ENCODE measurements around the gene SRXN1.

Gene SRXN1

DNA sequence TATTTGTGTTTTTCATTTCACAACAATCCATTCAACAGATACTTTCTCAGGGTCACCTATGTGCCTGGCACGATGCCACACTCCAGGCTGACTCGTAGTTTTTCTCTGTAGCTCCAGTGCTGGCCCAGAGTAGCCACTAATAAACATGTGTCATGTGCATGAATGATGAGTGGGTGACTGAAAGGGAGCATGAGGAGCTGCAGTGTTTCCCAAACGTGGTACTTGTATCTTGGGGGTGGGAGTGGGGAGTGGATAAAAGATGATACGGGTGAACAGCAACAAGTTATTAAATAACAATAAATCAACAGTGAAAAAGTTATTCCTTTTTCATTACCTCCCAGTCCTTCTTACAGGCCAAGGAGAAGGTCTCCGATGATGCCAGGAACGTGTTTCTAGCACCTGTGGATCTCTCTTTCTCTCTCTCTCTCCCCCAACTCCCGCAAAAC lies 17.1 kb downstream of the SRXN1 start:
- no peak for DNase-seq (ENCODE audit: low read depth)

DNA sequence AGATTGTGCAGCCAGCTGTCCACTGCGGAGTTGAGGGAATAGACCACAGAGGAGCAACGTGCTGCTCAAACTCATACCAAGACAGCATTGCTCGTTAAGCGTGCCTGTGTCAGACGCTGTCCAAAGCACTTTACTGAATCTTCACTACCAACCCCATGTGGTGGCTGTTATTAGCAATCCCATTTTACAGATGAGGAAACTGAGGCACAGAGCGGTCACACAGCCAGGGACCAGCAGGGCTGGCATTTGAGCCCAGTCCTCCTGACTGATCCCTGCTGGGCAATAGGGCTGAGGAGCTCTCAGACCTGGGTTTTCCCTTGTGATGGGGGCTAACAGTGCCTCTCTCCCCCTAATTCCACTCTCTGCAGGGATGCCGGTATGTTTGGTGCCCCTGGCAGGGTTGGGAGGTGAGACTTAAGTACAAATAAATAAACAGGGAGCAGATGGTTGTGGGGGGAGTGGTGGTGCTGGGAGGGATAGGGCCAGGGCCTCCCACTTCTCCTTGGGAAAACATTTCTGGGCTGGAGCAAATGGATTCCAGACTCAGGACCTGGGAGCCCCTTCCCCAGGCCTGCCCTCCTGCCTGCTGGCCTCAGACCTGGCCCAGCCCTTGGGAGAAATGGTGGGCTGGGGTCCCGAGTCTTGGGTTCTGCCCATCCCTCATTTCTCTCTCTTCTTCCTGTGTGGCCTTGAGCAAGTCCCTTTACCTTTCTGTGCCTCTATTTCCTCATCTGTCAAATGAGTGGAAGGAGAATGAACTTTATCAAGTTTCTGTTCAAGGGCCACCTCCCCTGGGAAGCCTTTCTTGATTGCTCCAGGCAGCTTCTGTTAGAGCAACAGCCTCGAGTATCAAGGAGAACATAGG lies 17.7 kb downstream of the SRXN1 start:
- no peak for DNase-seq (ENCODE audit: low read depth)

DNA sequence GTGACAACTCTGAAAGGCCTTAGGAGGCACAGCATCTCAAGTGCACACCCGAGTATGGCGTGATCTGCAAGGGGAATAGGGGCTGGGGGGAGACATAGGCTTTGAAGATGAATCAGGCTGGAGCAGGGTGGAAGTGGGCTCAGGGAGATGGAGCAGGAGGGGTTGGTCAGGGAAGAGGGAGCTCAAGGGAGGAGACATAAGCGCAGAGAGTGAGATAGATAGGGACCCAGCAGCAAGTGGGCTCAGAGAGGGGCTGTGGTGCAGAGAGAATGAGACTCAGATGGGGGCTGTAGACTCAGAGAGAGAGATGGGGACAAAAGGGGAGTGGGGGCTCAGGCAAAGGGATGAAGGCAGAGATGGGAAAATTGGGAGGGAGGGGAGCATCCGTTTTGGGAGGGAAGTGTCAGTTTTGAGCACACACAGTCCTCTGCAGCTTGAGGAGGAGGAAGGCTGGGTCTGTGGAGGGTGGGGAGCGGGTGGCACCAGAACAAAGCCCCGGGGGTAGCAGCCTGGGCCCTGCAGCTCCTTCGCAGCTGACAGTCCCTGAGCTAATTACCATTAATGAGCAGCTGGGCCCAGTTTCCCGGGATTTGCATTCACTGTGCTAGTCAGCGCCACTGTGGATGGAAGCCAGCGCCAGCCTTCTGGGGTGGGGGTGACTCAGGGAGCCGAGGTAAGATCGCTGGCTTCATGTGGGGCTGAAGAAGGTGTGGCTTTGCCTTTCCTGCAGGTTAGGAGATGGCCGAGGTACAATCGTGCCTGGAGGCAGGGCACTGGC lies 18.7 kb downstream of the SRXN1 start:
- DNase-seq (ENCODE audit: low read depth): no peak

DNA sequence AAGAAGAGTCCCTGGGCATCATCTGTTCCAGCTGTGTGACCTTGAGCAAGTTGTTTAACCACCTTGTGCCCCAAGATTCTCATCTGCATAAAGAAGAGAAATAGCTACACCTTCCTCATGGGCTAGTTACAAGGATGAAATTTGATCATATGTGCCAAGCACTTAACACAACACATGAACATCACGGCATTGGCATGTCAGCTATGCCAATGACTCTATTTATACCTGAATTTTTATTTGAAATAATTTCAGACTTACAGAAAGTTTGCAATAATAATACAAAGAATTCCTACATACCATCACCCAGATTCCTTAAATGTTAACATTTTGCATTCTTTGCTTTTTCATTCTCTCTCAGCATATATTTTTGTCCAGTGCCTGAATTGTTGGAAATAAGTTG lies 21.9 kb downstream of the SRXN1 start:
- no peak for DNase-seq (ENCODE audit: low read depth)

DNA sequence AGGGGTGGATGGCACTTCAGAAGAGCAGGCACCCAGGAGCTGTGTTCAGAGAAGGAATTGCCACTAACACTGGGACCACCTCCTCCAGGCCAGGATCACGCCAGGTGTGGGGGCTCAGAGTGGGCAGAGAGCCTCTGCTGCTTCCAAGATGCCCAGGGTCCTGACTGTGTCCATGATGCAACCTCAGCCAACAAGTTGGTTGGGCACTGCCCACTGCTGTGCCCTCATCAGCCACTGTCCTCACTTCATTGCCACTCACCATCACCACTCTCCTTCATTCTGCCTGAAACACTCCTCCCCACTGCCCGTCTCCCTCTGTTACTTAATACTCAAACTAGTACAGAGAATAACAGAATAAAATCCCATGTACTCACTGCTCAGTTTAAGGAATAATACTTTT lies 26.4 kb downstream of the SRXN1 start:
- no peak for DNase-seq (ENCODE audit: low read depth)

DNA sequence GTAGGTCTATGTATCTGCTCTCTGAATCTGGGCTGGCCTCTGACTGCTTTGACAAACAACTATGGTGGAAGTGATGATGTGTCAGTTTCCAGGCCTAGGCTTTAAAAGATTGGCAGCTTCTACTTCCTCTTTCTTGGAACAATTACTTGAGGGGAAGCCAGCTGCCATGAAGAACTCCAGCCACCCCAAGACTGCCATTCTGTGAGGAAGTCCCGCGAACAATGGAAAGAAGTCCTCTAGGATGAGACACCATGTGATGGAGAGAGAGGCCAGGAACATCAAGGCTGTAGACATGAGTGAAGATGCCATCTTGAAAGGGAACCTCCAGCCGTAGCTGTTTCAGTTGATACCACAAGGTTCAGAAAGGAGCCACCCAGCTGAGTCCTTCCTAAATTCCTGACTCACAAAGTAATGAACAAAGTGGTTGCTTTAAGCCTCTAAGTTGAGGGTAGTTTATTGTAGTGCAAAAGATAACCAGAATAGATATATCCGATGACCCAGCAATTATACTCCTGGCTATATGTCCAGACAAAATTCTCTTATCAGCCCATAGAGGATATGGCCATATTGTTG lies 27.6 kb downstream of the SRXN1 start:
- DNase-seq (ENCODE audit: low read depth): no peak

DNA sequence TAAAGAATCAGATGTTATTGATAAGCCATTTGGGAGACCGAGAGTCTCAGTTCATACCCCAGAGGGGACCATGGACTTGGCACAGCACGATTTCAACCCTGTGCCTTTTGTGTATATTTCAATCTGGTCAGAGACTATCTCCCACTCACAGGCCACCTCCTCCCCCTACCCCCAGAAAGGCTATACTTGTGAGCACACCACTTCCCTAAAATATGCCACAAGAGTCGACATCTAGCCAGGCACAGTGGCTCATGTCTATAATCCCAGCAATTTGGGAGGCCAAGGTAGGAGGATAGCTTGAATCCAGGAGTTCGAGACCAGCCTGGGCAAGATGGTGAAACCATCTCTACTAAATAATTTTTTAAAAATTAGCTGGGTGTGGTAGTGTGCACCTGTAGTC lies 29.3 kb downstream of the SRXN1 start:
- DNase-seq (ENCODE audit: low read depth): no peak

DNA sequence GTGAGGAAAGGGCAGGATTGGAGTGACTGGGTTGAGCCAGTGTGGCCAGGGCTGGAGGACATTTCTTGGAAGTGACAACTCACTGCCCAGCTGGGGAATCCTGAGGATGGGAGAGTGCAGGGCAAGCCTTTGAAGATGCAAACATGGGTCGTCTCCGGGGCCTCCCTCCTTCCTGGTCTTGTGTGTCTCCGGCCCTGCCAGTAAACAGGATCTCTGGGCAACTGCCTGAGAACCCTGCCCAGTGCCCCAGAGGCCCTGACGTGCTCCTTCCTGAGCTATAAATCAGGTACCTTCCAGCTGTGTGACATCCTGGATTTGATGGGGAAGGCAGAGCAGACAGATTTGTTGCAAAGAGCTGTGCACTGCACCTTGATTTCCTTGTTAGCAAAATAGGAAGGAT lies 30.0 kb downstream of the SRXN1 start:
- no peak for DNase-seq (ENCODE audit: low read depth)

DNA sequence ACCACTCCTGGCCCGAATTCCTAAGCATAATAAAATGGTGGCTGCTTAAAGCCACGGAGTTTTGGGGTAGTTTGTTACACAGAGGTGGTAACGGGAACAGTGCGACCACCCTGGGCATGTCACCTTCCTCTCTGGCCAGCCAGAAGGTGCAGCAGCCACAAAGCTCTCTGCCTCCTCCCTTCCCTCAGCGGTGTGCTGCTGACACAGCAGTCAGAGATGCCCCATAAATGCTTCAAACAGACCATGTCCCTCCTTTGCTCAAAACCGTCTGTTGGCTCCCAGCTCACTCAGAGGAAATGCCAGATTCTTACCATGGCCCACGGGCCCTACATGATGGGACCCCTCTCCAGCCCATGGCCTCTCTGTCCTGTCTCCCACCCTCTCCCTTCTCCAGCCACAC lies 30.8 kb downstream of the SRXN1 start:
- DNase-seq (ENCODE audit: low read depth): no peak

DNA sequence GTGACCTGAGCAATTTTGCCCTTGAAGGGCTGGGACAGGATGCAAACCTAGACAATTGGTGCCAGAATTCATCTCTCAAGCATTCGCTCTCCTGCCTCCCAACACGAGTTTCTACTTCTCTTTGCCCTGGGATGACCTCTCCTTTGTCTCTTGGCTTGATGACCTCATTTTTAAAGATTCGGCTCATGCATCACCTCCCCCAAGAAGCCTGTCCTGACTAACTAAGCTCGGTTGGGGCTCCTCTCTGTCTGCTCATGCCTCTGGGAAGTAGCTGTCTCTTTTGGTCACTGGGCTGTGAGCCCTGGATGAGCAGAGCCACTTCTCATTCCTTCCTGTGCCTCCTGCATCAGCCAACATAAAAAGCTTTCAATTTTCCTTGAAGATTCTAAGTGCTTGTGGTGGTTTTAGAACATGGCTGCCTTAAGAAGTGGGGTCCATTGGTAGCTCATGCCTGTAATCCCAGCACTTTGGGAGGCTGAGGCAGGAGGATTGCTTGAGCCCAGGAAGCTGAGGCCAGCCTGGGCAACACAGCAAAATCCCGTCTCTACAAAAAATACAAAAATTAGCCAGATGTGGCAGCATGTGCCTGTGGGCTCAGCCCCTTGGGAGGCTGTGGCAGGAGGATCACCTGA lies 31.8 kb downstream of the SRXN1 start:
- DNase-seq (ENCODE audit: low read depth): no peak

DNA sequence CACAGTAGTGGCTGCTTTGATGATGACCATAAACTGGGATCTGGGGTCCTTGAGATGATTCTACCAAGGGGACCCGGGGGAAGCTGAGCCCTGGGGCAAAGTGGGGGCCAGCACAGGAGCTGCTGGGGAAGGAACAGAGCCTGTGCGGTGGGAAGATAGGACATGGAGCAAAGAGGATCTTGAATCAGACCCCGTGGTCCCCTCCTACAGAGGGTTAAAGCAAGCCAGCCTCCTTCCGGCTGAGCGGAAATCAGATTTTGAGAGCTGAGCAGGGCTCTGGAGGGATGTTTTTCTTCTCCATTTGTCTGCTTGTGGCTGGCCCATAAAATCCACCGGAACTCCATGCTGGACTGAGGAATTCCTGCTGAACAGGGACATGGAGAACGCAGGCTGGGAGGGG lies 32.8 kb downstream of the SRXN1 start:
- DNase-seq (ENCODE audit: low read depth): no peak

DNA sequence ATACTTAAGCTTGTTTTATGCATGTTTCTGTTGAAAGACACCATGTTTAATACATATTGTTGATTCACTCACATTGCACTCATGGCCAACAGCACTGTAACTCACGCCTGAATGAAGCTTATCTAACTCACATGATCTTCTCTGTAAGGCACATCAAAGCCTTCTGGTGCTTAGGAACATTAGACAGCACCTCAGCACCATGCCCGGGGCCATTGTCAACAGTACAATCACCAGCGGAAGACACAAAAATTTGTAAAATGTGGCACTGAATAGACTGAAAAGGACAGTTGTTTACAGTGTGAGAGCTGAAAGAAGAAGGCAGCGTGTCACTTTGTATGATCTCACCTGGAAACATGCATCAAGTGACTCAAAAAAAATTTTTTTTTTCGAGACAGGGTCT lies 34.0 kb downstream of the SRXN1 start:
- no peak for DNase-seq (ENCODE audit: low read depth)

DNA sequence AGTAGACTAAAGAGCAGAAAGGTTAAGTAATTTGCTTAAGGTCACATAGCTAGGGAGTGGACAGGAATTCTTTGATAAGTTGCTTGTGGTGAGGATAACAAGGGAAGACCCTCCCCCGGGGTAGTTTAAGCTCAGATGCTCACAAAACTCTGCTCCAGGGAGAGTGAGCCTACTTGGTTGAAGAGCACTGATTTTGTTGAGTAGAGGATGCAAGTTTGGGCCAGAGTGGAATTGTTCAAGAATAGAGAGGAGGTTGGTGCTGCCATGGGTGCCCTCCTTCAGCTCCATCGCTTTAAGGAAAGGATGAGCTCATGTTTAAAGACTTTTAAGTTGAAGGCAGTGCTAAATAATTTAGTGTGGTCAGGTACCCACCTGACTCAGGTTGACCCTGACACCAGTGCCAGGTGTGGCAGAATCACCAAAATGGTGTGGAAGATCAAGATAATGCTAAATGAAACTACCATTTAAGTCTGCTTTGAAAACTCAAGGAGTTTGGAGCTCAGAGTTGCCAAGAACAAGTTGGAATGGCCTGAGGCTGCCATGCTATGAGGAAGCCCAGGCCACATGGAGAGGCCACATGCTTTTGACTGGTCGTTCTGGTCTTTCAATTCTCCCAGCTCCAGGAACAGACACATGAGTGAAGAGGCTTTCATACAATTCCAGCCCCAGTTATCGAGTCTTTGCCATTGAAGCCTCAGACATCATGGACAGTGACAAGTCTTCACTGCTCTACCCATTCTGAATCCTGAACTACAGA lies 34.9 kb downstream of the SRXN1 start:
- DNase-seq (ENCODE audit: low read depth): no peak

DNA sequence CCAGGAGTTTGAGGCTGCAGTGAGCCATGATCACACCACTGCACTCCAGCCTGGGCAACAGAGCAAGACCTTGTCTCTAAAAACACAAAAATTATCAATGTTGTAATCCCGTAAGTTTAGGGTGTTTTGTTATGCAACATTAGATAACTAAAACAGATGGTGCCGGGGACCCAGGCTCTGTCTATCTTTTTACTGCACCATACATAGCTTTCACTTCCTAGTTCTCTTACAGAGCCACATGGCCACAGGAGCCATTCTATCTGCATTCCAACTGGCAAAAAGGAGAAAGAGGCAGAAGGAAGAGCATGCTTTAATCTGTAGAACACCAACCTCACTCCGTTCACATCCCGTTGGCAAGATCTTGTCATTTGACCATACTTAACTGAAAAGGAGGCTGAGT lies 37.5 kb downstream of the SRXN1 start:
- no peak for DNase-seq (ENCODE audit: low read depth)

DNA sequence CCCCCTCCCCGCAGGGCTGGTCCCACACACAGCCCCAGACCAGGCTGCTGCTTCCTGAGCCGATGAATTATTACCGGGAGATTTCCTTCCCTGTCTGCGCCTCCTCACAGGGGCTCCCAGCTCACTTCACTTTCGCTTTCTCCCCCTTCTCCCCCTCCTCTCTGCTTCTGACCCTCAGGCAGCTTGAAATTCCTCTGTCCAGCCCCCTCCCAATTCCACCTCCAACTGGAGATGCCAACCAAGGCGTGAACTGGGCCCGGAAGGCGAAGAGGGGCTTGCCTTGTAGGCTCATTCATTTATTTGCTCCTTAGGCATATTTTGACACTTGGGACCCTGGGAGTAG lies 41.2 kb downstream of the SRXN1 start:
- DNase-seq (ENCODE audit: low read depth): no peak

DNA sequence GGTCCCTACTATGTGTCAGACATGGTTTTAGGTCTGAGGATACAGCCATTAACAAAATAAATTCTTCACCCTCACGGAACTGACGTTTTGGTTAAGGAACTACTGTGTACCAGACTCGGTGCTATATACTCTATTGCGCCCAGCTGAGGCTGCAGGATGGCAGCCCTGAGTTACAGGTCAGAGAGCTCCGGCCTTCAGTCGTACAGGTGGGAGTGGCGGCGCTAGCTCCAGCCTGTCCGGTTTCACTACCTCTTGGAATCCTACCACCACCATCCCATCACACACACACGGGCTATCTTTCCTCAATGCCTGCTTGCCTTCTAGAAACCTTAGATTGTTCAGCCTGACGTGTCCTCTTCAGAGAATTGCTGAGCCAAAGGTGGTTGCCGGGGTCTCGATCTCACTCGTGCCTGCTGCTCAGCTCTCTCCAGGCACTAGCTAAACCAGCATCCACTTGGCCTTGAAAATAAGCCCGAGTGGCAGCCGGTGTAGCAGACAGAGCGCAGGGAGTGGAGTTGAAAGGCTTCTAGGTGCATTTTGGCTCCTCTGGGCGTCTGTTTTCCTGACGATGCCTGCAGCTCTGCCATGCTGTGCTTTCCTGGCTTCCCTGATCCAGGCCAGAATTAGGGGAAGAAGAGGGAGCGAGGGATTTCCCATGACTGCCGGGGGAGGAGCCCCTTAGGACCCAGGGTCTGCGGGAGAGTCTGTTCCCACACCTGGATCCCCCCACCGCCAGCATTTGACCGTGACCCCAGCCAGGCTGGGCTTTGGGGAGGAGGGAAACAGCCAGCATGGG lies 41.8 kb downstream of the SRXN1 start:
- no peak for DNase-seq (ENCODE audit: low read depth)

DNA sequence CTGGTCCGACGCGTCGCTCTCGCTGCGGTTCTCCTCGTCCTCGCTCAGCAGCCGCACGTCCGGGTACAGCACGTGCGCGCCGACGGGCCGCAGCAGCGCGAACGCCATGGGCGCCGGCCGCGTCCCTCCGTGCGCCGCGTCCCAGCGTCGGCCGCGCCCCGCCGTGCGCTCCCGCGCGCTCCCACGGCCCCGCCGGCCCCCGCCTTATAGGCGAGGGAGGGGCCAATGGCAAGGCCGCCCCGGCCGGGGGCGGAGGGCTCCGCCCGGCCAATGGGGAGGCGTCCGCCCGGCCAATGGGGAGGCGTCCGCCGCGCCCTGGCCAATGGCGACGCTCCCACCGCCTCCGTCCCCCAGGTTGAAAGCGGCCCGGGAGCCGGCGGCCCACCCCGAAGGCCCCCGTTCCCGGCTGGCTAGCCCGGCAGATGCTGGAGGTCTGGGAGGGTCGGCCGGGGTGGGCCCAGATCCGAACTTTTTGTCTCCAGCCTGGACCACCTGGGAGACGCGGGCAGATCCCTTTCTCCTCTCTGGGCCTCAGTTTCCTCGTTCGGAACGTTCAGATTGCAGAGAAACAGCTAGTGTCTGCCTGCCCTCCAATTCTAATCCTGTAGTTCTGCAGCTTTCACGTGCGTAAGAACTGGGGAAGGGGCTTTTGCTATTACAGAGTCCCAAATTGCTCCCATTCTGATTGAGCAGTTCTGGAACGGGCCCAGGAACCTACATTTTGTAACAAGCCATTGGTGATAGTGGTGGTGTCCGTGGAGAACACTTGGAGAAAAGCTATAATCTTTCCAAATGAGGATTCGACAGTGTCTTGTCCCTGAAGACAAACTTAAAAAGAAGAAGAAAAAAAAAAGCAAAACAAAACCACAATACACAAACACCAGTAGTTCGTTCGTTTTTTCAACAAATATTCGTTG lies 42.6 kb downstream of the SRXN1 start, which contains the start of gene TCF15:
TCF15 (minus strand) TSS at position 180 of the 917 bp plus-strand sequence; CDS start at position 108, 72 bp downstream.
- DNase-seq (ENCODE audit: low read depth): no peak

DNA sequence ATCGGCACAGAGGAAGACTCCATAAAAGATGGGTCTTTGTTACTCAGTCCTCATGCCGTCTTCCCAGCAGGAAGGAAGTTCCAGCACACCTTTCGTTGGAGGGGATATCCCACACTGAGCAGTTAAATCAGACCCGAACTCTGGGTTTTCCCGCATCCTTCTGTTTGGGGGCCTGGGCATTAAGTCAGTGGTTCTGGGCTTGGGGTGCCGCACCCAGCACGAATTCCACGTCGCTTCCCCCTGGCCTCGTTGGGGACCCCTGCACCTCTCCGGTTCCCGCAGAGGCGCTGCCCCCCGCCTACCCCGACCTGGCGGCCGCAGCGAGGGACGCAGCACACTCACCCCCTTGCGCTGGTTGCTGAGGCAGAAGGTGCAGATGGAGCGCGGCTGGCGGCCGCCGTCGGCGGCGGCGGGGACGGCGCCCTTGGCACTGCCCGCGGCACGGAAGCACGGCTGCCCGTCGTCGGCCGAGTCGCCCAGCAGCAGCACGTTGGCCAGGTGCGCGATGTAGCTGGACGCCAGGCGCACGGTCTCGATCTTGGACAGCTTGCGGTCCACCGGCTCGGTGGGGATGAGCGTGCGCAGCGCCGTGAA lies 43.5 kb downstream of the SRXN1 start:
- no peak for DNase-seq (ENCODE audit: low read depth)

DNA sequence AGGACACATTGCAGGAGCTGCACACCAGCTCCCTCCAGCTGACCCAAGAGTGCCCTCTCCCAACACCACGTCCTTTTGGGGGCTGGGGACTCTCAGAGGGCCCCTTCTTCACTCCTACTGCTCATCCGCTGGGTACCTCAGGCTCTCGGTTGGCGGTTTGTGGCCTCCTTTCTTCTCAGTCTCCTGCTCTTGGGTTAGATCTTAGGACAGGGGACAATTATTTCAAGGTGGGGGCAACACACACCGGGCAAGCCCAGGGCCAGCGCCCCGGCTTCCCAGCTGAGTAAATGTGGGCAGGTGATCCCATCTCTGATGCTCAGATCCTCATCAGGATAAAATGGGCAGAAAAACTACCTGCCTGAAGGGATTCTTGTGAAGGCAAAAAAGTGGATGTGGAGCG lies 44.0 kb downstream of the SRXN1 start:
- DNase-seq (ENCODE audit: low read depth): no peak

DNA sequence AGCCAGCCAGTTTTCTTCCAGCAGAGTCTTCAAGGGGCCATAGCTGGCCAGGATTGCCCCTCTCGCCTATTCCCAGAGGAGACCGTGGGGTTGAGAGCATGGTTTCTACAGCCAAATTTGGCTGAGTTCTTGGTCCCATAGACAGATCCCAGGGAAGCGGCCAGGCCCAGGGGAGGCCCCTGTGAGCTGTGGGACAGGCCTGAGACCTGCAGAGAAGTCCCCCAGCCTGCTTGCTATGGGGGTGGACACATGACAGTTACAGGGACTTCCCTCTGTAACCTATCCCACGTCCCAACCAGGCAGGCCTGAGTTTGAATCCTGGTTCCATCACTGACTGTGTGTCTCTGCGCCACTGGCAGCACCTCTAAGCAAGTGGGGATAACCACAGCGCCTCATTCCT lies 45.5 kb downstream of the SRXN1 start:
- no peak for DNase-seq (ENCODE audit: low read depth)
